NCI-H1105 treated with DMSO at 0.1 percent for 48 hours (cell line): ENCODE results near the gene HLA-E.
"Not testable (repeated sequence)": the region's sequence is repeated elsewhere in the genome, so short reads cannot be mapped to it uniquely, and the experiment has no call there.

Experiments
- DNase-seq: peaks from one replicate; lab custom pipeline; 2025; lab: John Stamatoyannopoulos, UW

Gene HLA-E

GRCh38 chr6:30507849-30508827 lies 18.8 kb downstream of the HLA-E start:
- DNase-seq = no peak

GRCh38 chr6:30508890-30509736 lies 19.8 kb downstream of the HLA-E start:
- no peak for DNase-seq

- no peak for DNase-seq
These were observed 21.3 kb downstream of the HLA-E start for GRCh38 chr6:30510419-30511168.

- DNase-seq = no peak
These were observed 21.8 kb downstream of the HLA-E start for GRCh38 chr6:30511169-30511546.

- no peak for DNase-seq
These were observed 24.1 kb downstream of the HLA-E start for GRCh38 chr6:30513451-30513850.

- DNase-seq = no peak
These were observed 25.8 kb downstream of the HLA-E start for GRCh38 chr6:30515106-30515505.

- DNase-seq = no peak
These were observed 26.8 kb downstream of the HLA-E start for GRCh38 chr6:30515944-30516753.

- not testable (repeated sequence) for DNase-seq
These were observed 27.4 kb downstream of the HLA-E start for GRCh38 chr6:30516754-30517076.

GRCh38 chr6:30517767-30518504 lies 28.6 kb downstream of the HLA-E start:
- DNase-seq = not testable (repeated sequence)

- not testable (repeated sequence) for DNase-seq
These were observed 29.3 kb downstream of the HLA-E start for GRCh38 chr6:30518505-30519145.

- no peak for DNase-seq
These were observed 31.2 kb downstream of the HLA-E start for GRCh38 chr6:30520522-30520921.

- not testable (repeated sequence) for DNase-seq
These were observed 31.8 kb downstream of the HLA-E start for GRCh38 chr6:30521082-30521481.

- not testable (repeated sequence) for DNase-seq
These were observed 32.6 kb downstream of the HLA-E start for GRCh38 chr6:30521952-30522351.

GRCh38 chr6:30526444-30526843 lies 37.1 kb downstream of the HLA-E start:
- not testable (repeated sequence) for DNase-seq

GRCh38 chr6:30529349-30529875 lies 40.1 kb downstream of the HLA-E start:
- DNase-seq = not testable (repeated sequence)

- no peak for DNase-seq
These were observed 40.7 kb downstream of the HLA-E start for GRCh38 chr6:30530014-30530413.

GRCh38 chr6:30533460-30534294 lies 44.4 kb downstream of the HLA-E start:
- no peak for DNase-seq

GRCh38 chr6:30537931-30538330 lies 48.6 kb downstream of the HLA-E start:
- no peak for DNase-seq
